Gastroesophageal sphincter (tissue), 4 donors: ENCODE data around the gene LIMS1. TPM values are rescaled to one million over a fixed set of nuclear protein-coding genes. Genes with fewer than 3 reads are reported as not detected.
"Not testable (repeated sequence)": the region's sequence is repeated elsewhere in the genome, so short reads cannot be mapped to it uniquely, and the experiment has no call there.

Experiments
- ATAC-seq: fragments of 150-250 bp; one replicate; pipeline ENCODE4 v1.9.1; 2016; ENCODE audit warnings: mild to moderate bottlenecking, moderate library complexity
- H3K27ac ChIP-seq, 4 donors: fragments of 200-600 bp; sonication (generic) in 3 of 4; 1 replicate in 3 of 4; 2 replicates in 1 of 4; pipeline ENCODE4 v1.5.1; 2016 to 2019
- H3K27me3 ChIP-seq: fragments of 200-600 bp; sonication (generic); one replicate; pipeline ENCODE4 v1.5.1; 2019
- H3K36me3 ChIP-seq, 2 donors: fragments of 200-600 bp; sonication (generic); one replicate each; pipeline ENCODE4 v1.5.1; 2019; ENCODE audit warnings: control low read depth in 1 of 2
- H3K4me1 ChIP-seq, 3 donors: fragments of 200-600 bp; sonication (generic); 1 replicate in 2 of 3; 2 replicates in 1 of 3; pipeline ENCODE4 v1.5.1; 2016 to 2019; ENCODE audit warnings: control low read depth in 2 of 3
- H3K4me3 ChIP-seq, 2 donors: fragments of 200-600 bp; sonication (generic); one replicate each; pipeline ENCODE4 v1.5.1; 2019; ENCODE audit warnings: mild to moderate bottlenecking in 1 of 2, moderate library complexity in 1 of 2
- H3K9me3 ChIP-seq, 3 donors: fragments of 200-600 bp; sonication (generic); one replicate each; pipeline ENCODE4 v1.5.1; 2017 to 2019; ENCODE audit warnings: control low read depth in 2 of 3
- EP300 ChIP-seq: sonication (generic); formaldehyde crosslinking; IDR thresholded peaks from one replicate; pipeline ENCODE4 v1.6.1; 2017; ENCODE audit warnings: antibody characterized with exemption, mild to moderate bottlenecking
- POLR2A ChIP-seq, 2 donors: fragments of 450-650 bp; IDR thresholded peaks; one replicate each; pipeline ENCODE4 v1.6.1; 2017; ENCODE audit warnings: antibody characterized with exemption in 2 of 2, mild to moderate bottlenecking in 2 of 2, moderate library complexity in 1 of 2
- POLR2AphosphoS5 ChIP-seq: sonication (generic); formaldehyde crosslinking; IDR thresholded peaks from one replicate; pipeline ENCODE4 v1.6.1; 2017; ENCODE audit warnings: antibody characterized with exemption
- WGBS, 2 donors: methylation state at CpG; one replicate each; pipeline ENCODE4 v1.1.5; 2018; ENCODE audit warnings: low coverage in 1 of 2; 5-methylcytosine and 5-hydroxymethylcytosine counted together
- total RNA-seq, 4 donors: library from RNA; depleted of rRNA; stranded (reverse); fragments of >200 nt; gene quantifications; one replicate each; pipeline ENCODE4 v1.1.0, GENCODE V29; 2016
- TF ChIP-seq, protein P1 (sequence below), 4 experiments: fragments of 200-600 bp in 2 of 4; fragments of 450-650 bp in 2 of 4; sonication (generic) in 1 of 4; IDR thresholded peaks; one replicate each; pipeline ENCODE4 v1.5.1; 2017 to 2019; ENCODE audit warnings: antibody characterized with exemption in 4 of 4, mild to moderate bottlenecking in 2 of 4, moderate library complexity in 2 of 4

The LIMS1 gene
- total RNA-seq, 4 donors from 2014 or later, result 79.6 to 119 (median 116) TPM

DNA sequence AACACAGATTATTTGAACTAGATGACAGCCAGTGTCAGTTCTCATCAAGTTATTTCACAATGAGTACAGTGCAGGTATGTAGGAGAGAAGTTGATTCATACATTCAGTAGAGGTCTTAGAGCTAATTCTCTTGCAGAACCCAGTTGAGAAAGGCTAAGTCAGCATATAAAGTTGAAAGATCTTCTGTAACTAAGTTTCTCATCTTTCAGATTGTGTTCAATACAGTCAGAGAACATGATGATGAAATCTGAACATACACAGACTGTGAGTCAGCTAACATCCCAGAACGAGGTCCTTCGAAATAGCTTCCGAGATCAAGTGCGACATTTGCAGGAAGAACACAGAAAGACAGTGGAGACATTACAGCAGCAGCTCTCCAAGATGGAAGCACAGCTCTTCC is 41.9 kb upstream of the LIMS1 start:
- 55 to 76% methylated on average over 4 of the region's 4 CpGs for WGBS, 2 donors
- no peak overlapping the region for H3K27ac ChIP-seq
- H3K4me3 ChIP-seq, result no peak overlapping the region
- no peaks in the 10 kb centered on the region for H3K4me1 ChIP-seq
- TF ChIP-seq EP300, result no peak
- TF ChIP-seq POLR2AphosphoS5, result no peak
- no peak for TF ChIP-seq POLR2A (IDR thresholded peaks at IDR 0.05)
- TF ChIP-seq, protein P1, sequence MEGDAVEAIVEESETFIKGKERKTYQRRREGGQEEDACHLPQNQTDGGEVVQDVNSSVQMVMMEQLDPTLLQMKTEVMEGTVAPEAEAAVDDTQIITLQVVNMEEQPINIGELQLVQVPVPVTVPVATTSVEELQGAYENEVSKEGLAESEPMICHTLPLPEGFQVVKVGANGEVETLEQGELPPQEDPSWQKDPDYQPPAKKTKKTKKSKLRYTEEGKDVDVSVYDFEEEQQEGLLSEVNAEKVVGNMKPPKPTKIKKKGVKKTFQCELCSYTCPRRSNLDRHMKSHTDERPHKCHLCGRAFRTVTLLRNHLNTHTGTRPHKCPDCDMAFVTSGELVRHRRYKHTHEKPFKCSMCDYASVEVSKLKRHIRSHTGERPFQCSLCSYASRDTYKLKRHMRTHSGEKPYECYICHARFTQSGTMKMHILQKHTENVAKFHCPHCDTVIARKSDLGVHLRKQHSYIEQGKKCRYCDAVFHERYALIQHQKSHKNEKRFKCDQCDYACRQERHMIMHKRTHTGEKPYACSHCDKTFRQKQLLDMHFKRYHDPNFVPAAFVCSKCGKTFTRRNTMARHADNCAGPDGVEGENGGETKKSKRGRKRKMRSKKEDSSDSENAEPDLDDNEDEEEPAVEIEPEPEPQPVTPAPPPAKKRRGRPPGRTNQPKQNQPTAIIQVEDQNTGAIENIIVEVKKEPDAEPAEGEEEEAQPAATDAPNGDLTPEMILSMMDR (IDR thresholded peaks at IDR 0.05), result no peak
- ATAC-seq, result no peak
- peaks cover 0 to 87% of the 10 kb centered on the region in 2 donors for H3K36me3 ChIP-seq
- no peaks in the 10 kb centered on the region for H3K27me3 ChIP-seq
- no peaks in the 10 kb centered on the region for H3K9me3 ChIP-seq

DNA sequence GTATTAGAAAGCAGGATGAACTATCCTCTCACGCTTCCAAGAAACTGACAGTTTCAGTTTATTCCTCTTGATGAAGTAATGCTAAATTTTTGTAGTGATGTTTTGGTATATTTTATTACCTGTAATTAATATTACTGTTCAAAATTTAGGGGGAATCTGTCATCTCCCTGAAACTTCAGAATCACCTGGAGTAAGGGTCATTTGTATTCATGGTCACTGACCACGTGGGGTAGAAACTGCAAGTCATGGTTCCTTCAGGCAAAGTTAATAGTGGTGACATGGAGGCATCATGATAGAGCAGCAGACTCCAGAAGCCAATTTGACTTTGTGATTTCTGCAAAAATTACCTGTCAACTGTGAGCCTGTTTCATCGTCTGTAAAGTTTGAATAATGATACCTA is 38.1 kb upstream of the LIMS1 start:
- not testable (repeated sequence) for ATAC-seq, H3K4me1 ChIP-seq, H3K9me3 ChIP-seq, H3K27ac ChIP-seq, H3K27me3 ChIP-seq, H3K4me3 ChIP-seq
- H3K36me3 ChIP-seq, result peaks cover 0 to 77% of the 10 kb centered on the region in 2 donors
- no CpG with 5 or more reads among the region's 3 CpGs for WGBS, 2 donors

DNA sequence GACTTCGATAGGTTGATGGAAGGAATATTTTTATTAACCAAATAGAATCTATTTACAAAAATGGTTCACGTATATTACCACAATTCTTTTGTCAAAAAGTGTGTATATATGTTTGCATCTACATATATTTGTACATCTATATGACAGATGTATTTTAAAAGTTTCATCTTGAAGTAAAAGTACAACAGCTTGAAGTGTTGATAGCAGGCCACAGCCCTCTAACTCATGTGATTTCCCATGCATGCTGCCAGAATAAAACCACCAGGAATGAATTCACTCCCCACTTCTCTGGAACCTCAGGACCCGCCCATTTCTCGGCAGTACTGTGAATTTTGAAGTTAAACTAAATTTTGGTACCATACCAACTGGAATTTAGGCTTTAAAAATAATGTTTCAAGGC is 26.6 kb upstream of the LIMS1 start:
- H3K9me3 ChIP-seq, H3K27ac ChIP-seq, H3K4me1 ChIP-seq, ATAC-seq, H3K27me3 ChIP-seq, H3K4me3 ChIP-seq: not testable (repeated sequence)
- WGBS, 2 donors, result 79 to 81% methylated on average over 2 to 4 of the region's 4 CpGs
- peaks cover 0 to 24% of the 10 kb centered on the region in 2 donors for H3K36me3 ChIP-seq

GRCh38 chr2:108512431-108512830 is 21.8 kb upstream of the LIMS1 start:
- H3K9me3 ChIP-seq, H3K27me3 ChIP-seq, H3K27ac ChIP-seq, ATAC-seq, H3K36me3 ChIP-seq, H3K4me3 ChIP-seq, H3K4me1 ChIP-seq: not testable (repeated sequence)
- 56 to 60% methylated on average over 3 of the region's 3 CpGs for WGBS, 2 donors

DNA sequence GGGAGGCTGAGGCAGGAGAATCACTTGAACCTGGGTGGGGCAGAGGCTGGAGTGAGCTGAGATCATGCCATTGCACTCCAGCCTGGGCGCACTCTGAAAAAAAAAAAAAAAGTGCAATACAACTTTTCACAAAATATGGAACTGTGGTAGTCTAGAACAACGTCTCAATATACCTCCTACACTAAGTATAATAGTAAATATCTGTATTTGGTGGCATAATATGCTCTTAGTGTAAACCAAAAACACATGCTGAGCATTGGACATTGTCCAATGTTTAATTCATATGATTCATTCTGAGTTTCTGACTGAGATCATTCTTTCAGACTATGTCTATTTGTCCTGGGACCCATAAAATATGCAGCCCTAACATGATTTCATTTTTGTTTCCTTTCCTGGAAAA is 19.8 kb upstream of the LIMS1 start:
- WGBS, 2 donors, result 50% methylated on average over 2 of the region's 2 CpGs; no CpG with 5 or more reads in 1 of the 2 donors

DNA sequence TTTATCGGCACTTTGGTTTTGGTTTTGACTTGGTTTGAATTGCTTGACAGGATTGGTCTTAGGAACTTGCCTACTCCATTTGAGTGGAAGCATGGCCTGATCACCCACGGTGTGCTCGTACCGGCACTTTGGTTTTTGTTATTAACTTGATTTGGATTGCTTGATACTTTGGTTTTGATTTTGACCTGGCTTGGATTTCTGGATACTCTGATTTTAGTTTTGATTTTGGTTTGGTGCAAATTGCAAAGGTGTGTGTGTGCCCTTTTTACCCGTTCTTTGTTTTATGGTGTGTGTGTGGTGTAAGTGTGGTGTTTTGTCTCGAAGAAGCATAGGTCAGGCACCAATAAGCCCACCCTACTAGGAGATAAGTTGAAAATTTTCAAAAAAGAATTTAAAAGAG is 9.6 kb upstream of the LIMS1 start:
- not testable (repeated sequence) for H3K4me1 ChIP-seq, H3K27me3 ChIP-seq, H3K9me3 ChIP-seq, ATAC-seq, H3K4me3 ChIP-seq, H3K27ac ChIP-seq, H3K36me3 ChIP-seq
- no CpG with 5 or more reads among the region's 6 CpGs for WGBS, 2 donors

More for the DNA sequence above, 19.8 kb upstream of the LIMS1 start:
- H3K4me1 ChIP-seq, H3K27ac ChIP-seq, H3K9me3 ChIP-seq, ATAC-seq, H3K27me3 ChIP-seq, H3K4me3 ChIP-seq, H3K36me3 ChIP-seq: not testable (repeated sequence)

GRCh38 chr2:108525258-108525657 is 9.0 kb upstream of the LIMS1 start:
- not testable (repeated sequence) for H3K4me1 ChIP-seq, ATAC-seq, H3K36me3 ChIP-seq, H3K27me3 ChIP-seq, H3K27ac ChIP-seq, H3K9me3 ChIP-seq, H3K4me3 ChIP-seq

DNA sequence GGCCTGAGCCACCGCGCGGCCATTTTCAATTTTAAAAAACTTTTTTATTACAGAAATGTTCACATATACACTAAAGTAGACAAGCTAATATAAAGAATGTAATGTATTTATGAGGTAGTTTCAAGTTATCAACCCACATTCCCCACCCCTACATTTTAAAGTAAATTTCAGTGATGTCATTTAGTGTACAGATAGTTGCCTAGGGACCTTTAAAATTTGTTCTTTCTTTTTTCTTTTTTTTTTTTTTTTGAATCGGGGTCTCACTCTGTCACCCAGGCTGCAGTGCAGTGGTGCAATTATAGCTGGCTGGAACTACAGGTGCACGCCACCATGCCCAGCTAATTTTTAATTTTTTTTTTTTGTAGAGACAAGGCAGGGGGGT is 2.6 kb upstream of the LIMS1 start:
- H3K4me1 ChIP-seq, result peaks cover 0 to 26% (median 4%) of the 10 kb centered on the region in 3 donors
- no peaks in the 10 kb centered on the region for H3K36me3 ChIP-seq
- ATAC-seq, result no peak

More for the DNA sequence above, 2.6 kb upstream of the LIMS1 start:
- WGBS, 2 donors, result 93% methylated on average over 5 of the region's 5 CpGs; no CpG with 5 or more reads in 1 of the 2 donors
- H3K27me3 ChIP-seq, result no peaks in the 10 kb centered on the region
- TF ChIP-seq POLR2A (IDR thresholded peaks at IDR 0.05) (no peak), EP300 (no peak), POLR2AphosphoS5 (no peak)
- TF ChIP-seq, protein P1 (IDR thresholded peaks at IDR 0.05), result no peak
- no peak overlapping the region for H3K27ac ChIP-seq
- H3K9me3 ChIP-seq, result no peaks in the 10 kb centered on the region
- H3K4me3 ChIP-seq, result no peak overlapping the region
